ENCODE data around the gene HS2ST1.

The HS2ST1 gene

GRCh38 chr1:86868477-86868876 lies 46.0 kb upstream of the HS2ST1 start:
- H3K9me2 ChIP-seq (replicated peaks; ENCODE audit: low read depth, low read length) = no peaks in the 10 kb centered on the region
- no peak overlapping the region for H3K4me2 ChIP-seq (ENCODE audit: low read depth, low read length, poor library complexity, severe bottlenecking)

GRCh38 chr1:86871001-86871400 lies 43.4 kb upstream of the HS2ST1 start:
- no peaks in the 10 kb centered on the region for H4K20me1 ChIP-seq (ENCODE audit: insufficient read depth, low read length, poor library complexity, severe bottlenecking)
- H3K9me3 ChIP-seq (ENCODE audit: insufficient read depth, low read depth, low read length) = no peaks in the 10 kb centered on the region
- no peak overlapping the region for H3K9ac ChIP-seq (ENCODE audit: low read depth, low read length, poor library complexity, severe bottlenecking)
- no peaks in the 10 kb centered on the region for H3K27me3 ChIP-seq (ENCODE audit: insufficient read depth, low read length, poor library complexity, severe bottlenecking)
- no peak overlapping the region for H2AFZ ChIP-seq (ENCODE audit: low read length)
- H3K4me2 ChIP-seq (ENCODE audit: low read depth, low read length, poor library complexity, severe bottlenecking) = no peak overlapping the region
- no peaks in the 10 kb centered on the region for H3K79me2 ChIP-seq (ENCODE audit: insufficient read depth, low read length)
- no peaks in the 10 kb centered on the region for H3K4me1 ChIP-seq (ENCODE audit: insufficient read depth, low read length, poor library complexity, severe bottlenecking)
- H3F3A ChIP-seq (ENCODE audit: low read depth) = no peaks in the 10 kb centered on the region; the same call in 1 of the 2 replicates
- H3K36me3 ChIP-seq (ENCODE audit: insufficient read depth, low read length) = peaks cover 13% of the 10 kb centered on the region; the same call in 1 of the 2 replicates
- no peaks in the 10 kb centered on the region for H3K9me2 ChIP-seq (replicated peaks; ENCODE audit: low read depth, low read length)
- H3K4me3 ChIP-seq (ENCODE audit: low read length, poor library complexity, severe bottlenecking) = no peak overlapping the region
- TF ChIP-seq EZH2phosphoT487 (IDR thresholded peaks at IDR 0.05; ENCODE audit: borderline replicate concordance) = no peak
- no peak for TF ChIP-seq CTCF (conservative IDR thresholded peaks at IDR 0.05; ENCODE audit: low read length)

More at GRCh38 chr1:86868477-86868876, 46.0 kb upstream of the HS2ST1 start:
- no peak overlapping the region for H3K9ac ChIP-seq (ENCODE audit: low read depth, low read length, poor library complexity, severe bottlenecking)
- no peaks in the 10 kb centered on the region for H3K27me3 ChIP-seq (ENCODE audit: insufficient read depth, low read length, poor library complexity, severe bottlenecking)
- no peak overlapping the region for H2AFZ ChIP-seq (ENCODE audit: low read length)
- H4K20me1 ChIP-seq (ENCODE audit: insufficient read depth, low read length, poor library complexity, severe bottlenecking) = no peaks in the 10 kb centered on the region
- TF ChIP-seq CTCF (conservative IDR thresholded peaks at IDR 0.05; ENCODE audit: low read length) = no peak
- H3K4me3 ChIP-seq (ENCODE audit: low read length, poor library complexity, severe bottlenecking) = no peak overlapping the region
- H3K9me3 ChIP-seq (ENCODE audit: insufficient read depth, low read depth, low read length) = no peaks in the 10 kb centered on the region
- H3F3A ChIP-seq (ENCODE audit: low read depth) = no peaks in the 10 kb centered on the region; the same call in 1 of the 2 replicates
- peaks cover 12% of the 10 kb centered on the region; the same call in 1 of the 2 replicates for H3K36me3 ChIP-seq (ENCODE audit: insufficient read depth, low read length)
- H3K4me1 ChIP-seq (ENCODE audit: insufficient read depth, low read length, poor library complexity, severe bottlenecking) = no peaks in the 10 kb centered on the region
- no peaks in the 10 kb centered on the region for H3K79me2 ChIP-seq (ENCODE audit: insufficient read depth, low read length)

GRCh38 chr1:86872086-86872485 lies 42.3 kb upstream of the HS2ST1 start:
- no peaks in the 10 kb centered on the region for H3K9me3 ChIP-seq (ENCODE audit: insufficient read depth, low read depth, low read length)
- TF ChIP-seq EZH2phosphoT487 (IDR thresholded peaks at IDR 0.05; ENCODE audit: borderline replicate concordance) (no peak), CTCF (conservative IDR thresholded peaks at IDR 0.05; ENCODE audit: low read length) (no peak)
- H3K4me1 ChIP-seq (ENCODE audit: insufficient read depth, low read length, poor library complexity, severe bottlenecking) = no peaks in the 10 kb centered on the region
- no peak overlapping the region for H3K4me3 ChIP-seq (ENCODE audit: low read length, poor library complexity, severe bottlenecking)
- no peaks in the 10 kb centered on the region for H3K9me2 ChIP-seq (replicated peaks; ENCODE audit: low read depth, low read length)
- H3F3A ChIP-seq (ENCODE audit: low read depth) = no peaks in the 10 kb centered on the region; the same call in 1 of the 2 replicates
- no peaks in the 10 kb centered on the region for H4K20me1 ChIP-seq (ENCODE audit: insufficient read depth, low read length, poor library complexity, severe bottlenecking)
- peaks cover 17% of the 10 kb centered on the region; the same call in 1 of the 2 replicates for H3K36me3 ChIP-seq (ENCODE audit: insufficient read depth, low read length)
- H3K4me2 ChIP-seq (ENCODE audit: low read depth, low read length, poor library complexity, severe bottlenecking) = no peak overlapping the region
- H3K27me3 ChIP-seq (ENCODE audit: insufficient read depth, low read length, poor library complexity, severe bottlenecking) = no peaks in the 10 kb centered on the region
- no peak overlapping the region for H2AFZ ChIP-seq (ENCODE audit: low read length)
- H3K79me2 ChIP-seq (ENCODE audit: insufficient read depth, low read length) = no peaks in the 10 kb centered on the region
- no peak overlapping the region for H3K9ac ChIP-seq (ENCODE audit: low read depth, low read length, poor library complexity, severe bottlenecking)
